K562 (cell line): ENCODE results near the gene MARCHF11. TPM values are rescaled to one million over a fixed set of nuclear protein-coding genes. Genes with fewer than 3 reads are reported as not detected.

Experiments
- ATAC-seq: fragments of 200-7000 bp; cut with Tn5 transposase; 3 replicates; pipeline ENCODE4 v1.9.1; 2020; ENCODE audit warnings: moderate library complexity
- BruUV-seq: library from RNA; stranded (reverse); fragments of 400-500 nt; replicated peaks from 2 replicates; lab custom pipeline; 2021; lab: Mats Ljungman, UMichigan
- CTCF ChIA-PET: fragments of 300-600 bp; formaldehyde crosslinking; extraction: SDS; loops from one replicate; lab custom pipeline; 2021; ENCODE audit warnings: low intra/inter-chr PET ratio; lab: Yijun Ruan, JAX
- POLR2A ChIA-PET: fragments of 300-600, 350-650 bp; sonication (Branson Sonifier 250); formaldehyde crosslinking; extraction: SDS; loops from one replicate; lab custom pipeline; 2021; ENCODE audit warnings: antibody characterized with exemption, inconsistent platforms; lab: Yijun Ruan, JAX
- DNase-seq, 4 experiments: peaks; one replicate each; pipeline versions ENCODE4 v3.0.0 to v3.0.0-alpha.2; 2011 to 2018; ENCODE audit warnings: low spot score in 3 of 4, mixed read lengths in 3 of 4; ENCODE audit errors: extremely low read depth in 1 of 4
- FAIRE-seq: peaks from 2 replicates; lab custom pipeline; 2011; peaks lifted over from hg19 to GRCh38; lab: Jason Lieb, UNC
- H2AFZ ChIP-seq: 2 replicates; pipeline ENCODE4 v1.6.0; 2011; ENCODE audit warnings: low read depth, low read length, control low read depth, inconsistent platforms
- H3K27ac ChIP-seq: fragments of 200-600 bp; 3 replicates; pipeline ENCODE4 v1.8.0; 2011; ENCODE audit warnings: low read depth, mild to moderate bottlenecking, control low read depth, inconsistent platforms, low read length, moderate library complexity, mixed read lengths; ENCODE audit errors: extremely low read depth
- H3K27me3 ChIP-seq, 2 experiments: fragments of 300-600 bp in 1 of 2; 2 replicates in 1 of 2; 3 replicates in 1 of 2; pipeline versions ENCODE4 v1.6.0 to v1.8.0; 2011; ENCODE audit warnings: inconsistent platforms in 2 of 2, low read length in 2 of 2, mild to moderate bottlenecking in 1 of 2, mixed read lengths in 1 of 2, moderate library complexity in 1 of 2; ENCODE audit not compliant: control insufficient read depth in 2 of 2, insufficient read depth in 2 of 2
- H3K36me3 ChIP-seq: fragments of 300-600 bp; 3 replicates; pipeline ENCODE4 v1.8.0; 2011; ENCODE audit warnings: mild to moderate bottlenecking, low read length, inconsistent platforms; ENCODE audit not compliant: control insufficient read depth, insufficient read depth
- H3K4me1 ChIP-seq, 2 experiments: fragments of 200-600 bp in 1 of 2; replicated peaks in 1 of 2; 2 replicates in 1 of 2; 3 replicates in 1 of 2; pipeline versions ENCODE4 v1.5.1 to v1.8.0; 2011; ENCODE audit warnings: inconsistent platforms in 2 of 2, low read length in 2 of 2, mild to moderate bottlenecking in 1 of 2, mixed read lengths in 1 of 2, moderate library complexity in 1 of 2; ENCODE audit not compliant: control insufficient read depth in 2 of 2, insufficient read depth in 2 of 2
- H3K4me2 ChIP-seq: 2 replicates; pipeline ENCODE4 v1.6.1; 2011; ENCODE audit warnings: low read length, control low read depth, inconsistent platforms, mixed read lengths; ENCODE audit not compliant: insufficient read depth
- H3K4me3 ChIP-seq: fragments of 200-600 bp; sonication (generic), shearing (Covaris generic); 2 replicates; pipeline ENCODE4 v1.5.1; 2016; ENCODE audit warnings: control low read depth, inconsistent platforms
- H3K79me2 ChIP-seq: fragments of 200-600 bp; 3 replicates; pipeline ENCODE4 v1.8.0; 2011; ENCODE audit warnings: low read length, inconsistent platforms; ENCODE audit not compliant: control insufficient read depth, insufficient read depth
- H3K9ac ChIP-seq, 2 experiments: 2 replicates each; pipeline versions ENCODE4 v1.6.0 to v1.6.1; 2011; ENCODE audit warnings: low read depth in 2 of 2, low read length in 2 of 2, control low read depth in 1 of 2, inconsistent platforms in 1 of 2, mild to moderate bottlenecking in 1 of 2, mixed read lengths in 1 of 2; ENCODE audit not compliant: insufficient read depth in 1 of 2
- H3K9me1 ChIP-seq: one replicate; pipeline ENCODE4 v1.6.0; 2011; ENCODE audit warnings: inconsistent platforms, mild to moderate bottlenecking, low read length, moderate library complexity; ENCODE audit not compliant: control insufficient read depth, insufficient read depth
- H3K9me3 ChIP-seq: replicated peaks from 2 replicates; pipeline ENCODE4 v1.5.1; 2011; ENCODE audit warnings: low read depth, low read length, inconsistent platforms; ENCODE audit not compliant: control insufficient read depth, insufficient read depth
- H4K20me1 ChIP-seq: replicated peaks from 2 replicates; pipeline ENCODE4 v1.6.1; 2011; ENCODE audit warnings: low read length, inconsistent platforms, mixed read lengths; ENCODE audit not compliant: control insufficient read depth, insufficient read depth
- CC2D1A ChIP-seq: fragments of 450-650 bp; IDR thresholded peaks from 2 replicates; pipeline ENCODE4 v1.6.1; 2017; ENCODE audit warnings: mild to moderate bottlenecking
- CREBBP ChIP-seq: IDR thresholded peaks from one replicate; pipeline ENCODE4 v1.6.1; 2012; ENCODE audit warnings: low read depth, mild to moderate bottlenecking, control low read depth, inconsistent platforms, low read length
- HDAC8 ChIP-seq: fragments of 450-650 bp; IDR thresholded peaks from 2 replicates; pipeline ENCODE4 v1.6.1; 2016; ENCODE audit warnings: mild to moderate bottlenecking, missing genetic modification characterization, moderate library complexity, missing compliant biosample characterization
- MCM3 ChIP-seq: fragments of 450-650 bp; IDR thresholded peaks from 2 replicates; pipeline ENCODE4 v1.6.1; 2016
- MEIS2 ChIP-seq: fragments of 450-650 bp; IDR thresholded peaks from 2 replicates; pipeline ENCODE4 v1.6.1; 2014; ENCODE audit warnings: mild to moderate bottlenecking; ENCODE audit not compliant: partially characterized antibody
- MXI1 ChIP-seq: IDR thresholded peaks from 2 replicates; pipeline ENCODE4 v1.6.1; 2011; ENCODE audit warnings: low read depth, mild to moderate bottlenecking, improper control_type of control experiment, low read length
- NUFIP1 ChIP-seq: fragments of 450-650 bp; IDR thresholded peaks from 2 replicates; pipeline ENCODE4 v1.6.1; 2018; ENCODE audit not compliant: partially characterized antibody
- RBM17 ChIP-seq: fragments of 200-400 bp; formaldehyde crosslinking; IDR thresholded peaks from 2 replicates; pipeline ENCODE4 v1.6.1; 2017; ENCODE audit warnings: low read depth, mild to moderate bottlenecking, low read length, borderline replicate concordance
- STAG1 ChIP-seq: sonication (generic); formaldehyde crosslinking; IDR thresholded peaks from 2 replicates; pipeline ENCODE4 v1.5.0; 2020; ENCODE audit warnings: missing genetic modification reagents, borderline replicate concordance
- WHSC1 ChIP-seq: IDR thresholded peaks from one replicate; pipeline ENCODE4 v1.6.1; 2012; ENCODE audit warnings: low read length, control low read depth, inconsistent platforms
- ZFP30 ChIP-seq: fragments of 250-450 bp; sonication (Bioruptor Pico); IDR thresholded peaks from 2 replicates; pipeline ENCODE4 v1.8.0; 2022; ENCODE audit warnings: moderate library complexity, mild to moderate bottlenecking, inconsistent platforms, borderline replicate concordance
- ZNF589 ChIP-seq: fragments of 200-800 bp; sonication (Bioruptor generic); IDR thresholded peaks from 2 replicates; pipeline ENCODE4 v1.6.1; 2016; ENCODE audit warnings: low read depth, missing genetic modification characterization, missing compliant biosample characterization
- ZSCAN32 ChIP-seq: fragments of 450-650 bp; formaldehyde crosslinking; IDR thresholded peaks from 2 replicates; pipeline ENCODE4 v1.4.0; 2020; ENCODE audit warnings: mild to moderate bottlenecking, moderate library complexity
- WGBS: fragments of 100-300 bp; shearing (Covaris generic); methylation state at CpG from one replicate; pipeline ENCODE4 v1.1.6; 2016; ENCODE audit warnings: low coverage, mixed read lengths; ENCODE audit not compliant: insufficient coverage; ENCODE audit errors: missing lambda C conversion rate; 5-methylcytosine and 5-hydroxymethylcytosine counted together
- in situ Hi-C: fragments of 300-500 bp; cut with MboI; formaldehyde crosslinking; loops from 4 replicates; pipeline ENCODE4 v1.15.0; 2018; ENCODE audit warnings: inconsistent platforms, mixed read lengths
- intact Hi-C: fragments of 100-400 bp; cut with micrococcal nuclease; formaldehyde crosslinking; loops from 2 replicates; pipeline ENCODE4 v1.14.2; 2022
- polyA plus RNA-seq, 8 experiments: library from polyadenylated mRNA; depleted of rRNA in 4 of 8; stranded (reverse) in 5 of 8; unstranded in 3 of 8; fragments of >200 nt; fragmentation: Nextera tagmentation in 2 of 8; fragmentation: Illumina TruSeq in 1 of 8; extraction: Ambion mirVana in 2 of 8; extraction: Trizol in 1 of 8; gene quantifications; 2 replicates each; pipeline versions ENCODE4 v1.2.1 to v1.2.3, GENCODE V29; 2011 to 2014; ENCODE audit warnings: inconsistent platforms in 1 of 8, missing spikeins in 1 of 8
- total RNA-seq, 7 experiments: library from RNA; depleted of rRNA in 6 of 7; stranded (reverse); fragments of >200 nt in 6 of 7; fragmentation: Illumina TruSeq in 2 of 7; extraction: Trizol in 2 of 7; gene quantifications; 2 replicates each; pipeline versions ENCODE4 v1.2.1 to v1.2.3, GENCODE V29; 2011 to 2021; ENCODE audit warnings: low replicate concordance in 1 of 7
- TF ChIP-seq, protein P1 (sequence below): fragments of 450-650 bp; IDR thresholded peaks from one replicate; pipeline ENCODE4 v1.6.1; 2018; ENCODE audit warnings: mild to moderate bottlenecking, moderate library complexity; ENCODE audit not compliant: partially characterized antibody
- TF ChIP-seq, protein P2 (sequence below): fragments of 450-650 bp; formaldehyde crosslinking; IDR thresholded peaks from 2 replicates; pipeline ENCODE4 v1.4.0; 2022; ENCODE audit warnings: mild to moderate bottlenecking, moderate library complexity
- TF ChIP-seq, protein P3 (sequence below): fragments of 250-450 bp; sonication (Bioruptor Pico); IDR thresholded peaks from 2 replicates; pipeline ENCODE4 v1.8.0; 2022; ENCODE audit warnings: moderate library complexity, mild to moderate bottlenecking, inconsistent platforms
- TF ChIP-seq, protein P4 (sequence below): sonication (generic); formaldehyde crosslinking; IDR thresholded peaks from 2 replicates; pipeline ENCODE4 v1.8.0; 2023; ENCODE audit warnings: mild to moderate bottlenecking, missing genetic modification reagents

MARCHF11 gene
- total and polyA plus RNA-seq, 9 of the 15 experiments (the other 6 are each of a cell fraction or from before 2014, with no cell fraction given), result not detected

- ChIA-PET CTCF (no interaction called here), POLR2A (no interaction called here)
- H3K9me1 ChIP-seq, result no peaks in the 10 kb centered on the region
- FAIRE-seq, result no peak
- H3K4me2 ChIP-seq, result no peak overlapping the region
- intact Hi-C loops (no loop called here), in situ Hi-C loops (no loop called here)
- DNase-seq, result no peak
- no TSS peak for BruUV-seq
- H3K79me2 ChIP-seq, result no peaks in the 10 kb centered on the region
- no peaks in the 10 kb centered on the region for H4K20me1 ChIP-seq
- no peaks in the 10 kb centered on the region for H3K36me3 ChIP-seq
- no peak overlapping the region for H3K9ac ChIP-seq
- H3K4me1 ChIP-seq, result no peaks in the 10 kb centered on the region
- H3K4me3 ChIP-seq, result no peak overlapping the region
- no peak for ATAC-seq
- no peak overlapping the region for H3K27ac ChIP-seq
- H3K9me3 ChIP-seq, result peaks cover 2% of the 10 kb centered on the region; the same call in 1 of the 2 replicates
- WGBS, result 0% methylated on average over 2 of the region's 2 CpGs
- H2AFZ ChIP-seq, result no peak overlapping the region
- no peaks in the 10 kb centered on the region for H3K27me3 ChIP-seq
- TF ChIP-seq WHSC1, result no peak
- TF ChIP-seq, protein P1, sequence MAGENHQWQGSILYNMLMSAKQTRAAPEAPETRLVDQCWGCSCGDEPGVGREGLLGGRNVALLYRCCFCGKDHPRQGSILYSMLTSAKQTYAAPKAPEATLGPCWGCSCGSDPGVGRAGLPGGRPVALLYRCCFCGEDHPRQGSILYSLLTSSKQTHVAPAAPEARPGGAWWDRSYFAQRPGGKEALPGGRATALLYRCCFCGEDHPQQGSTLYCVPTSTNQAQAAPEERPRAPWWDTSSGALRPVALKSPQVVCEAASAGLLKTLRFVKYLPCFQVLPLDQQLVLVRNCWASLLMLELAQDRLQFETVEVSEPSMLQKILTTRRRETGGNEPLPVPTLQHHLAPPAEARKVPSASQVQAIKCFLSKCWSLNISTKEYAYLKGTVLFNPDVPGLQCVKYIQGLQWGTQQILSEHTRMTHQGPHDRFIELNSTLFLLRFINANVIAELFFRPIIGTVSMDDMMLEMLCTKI, result no peak
- no peak for TF ChIP-seq NUFIP1
- TF ChIP-seq MXI1, result no peak
- no peak for TF ChIP-seq STAG1 (CRISPR knock-in tag)
- no peak for TF ChIP-seq ZNF589 (CRISPR knock-in tag)
- no peak for TF ChIP-seq CC2D1A
- TF ChIP-seq HDAC8 (tag), result no peak
- no peak for TF ChIP-seq ZFP30 (CRISPR knock-in tag)
- no peak for TF ChIP-seq MCM3
- TF ChIP-seq, protein P2, sequence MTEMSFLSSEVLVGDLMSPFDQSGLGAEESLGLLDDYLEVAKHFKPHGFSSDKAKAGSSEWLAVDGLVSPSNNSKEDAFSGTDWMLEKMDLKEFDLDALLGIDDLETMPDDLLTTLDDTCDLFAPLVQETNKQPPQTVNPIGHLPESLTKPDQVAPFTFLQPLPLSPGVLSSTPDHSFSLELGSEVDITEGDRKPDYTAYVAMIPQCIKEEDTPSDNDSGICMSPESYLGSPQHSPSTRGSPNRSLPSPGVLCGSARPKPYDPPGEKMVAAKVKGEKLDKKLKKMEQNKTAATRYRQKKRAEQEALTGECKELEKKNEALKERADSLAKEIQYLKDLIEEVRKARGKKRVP (CRISPR knock-in tag), result 0 out of 2 replicates have a peak, but pooled peaks have one; percentile 29
- 0 out of 2 replicates have a peak, but pooled peaks have one; percentile 27 for TF ChIP-seq ZSCAN32 (CRISPR knock-in tag)
- TF ChIP-seq CREBBP, result no peak
- TF ChIP-seq, protein P3, sequence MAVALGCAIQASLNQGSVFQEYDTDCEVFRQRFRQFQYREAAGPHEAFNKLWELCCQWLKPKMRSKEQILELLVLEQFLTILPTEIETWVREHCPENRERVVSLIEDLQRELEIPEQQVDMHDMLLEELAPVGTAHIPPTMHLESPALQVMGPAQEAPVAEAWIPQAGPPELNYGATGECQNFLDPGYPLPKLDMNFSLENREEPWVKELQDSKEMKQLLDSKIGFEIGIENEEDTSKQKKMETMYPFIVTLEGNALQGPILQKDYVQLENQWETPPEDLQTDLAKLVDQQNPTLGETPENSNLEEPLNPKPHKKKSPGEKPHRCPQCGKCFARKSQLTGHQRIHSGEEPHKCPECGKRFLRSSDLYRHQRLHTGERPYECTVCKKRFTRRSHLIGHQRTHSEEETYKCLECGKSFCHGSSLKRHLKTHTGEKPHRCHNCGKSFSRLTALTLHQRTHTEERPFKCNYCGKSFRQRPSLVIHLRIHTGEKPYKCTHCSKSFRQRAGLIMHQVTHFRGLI, result no peak
- no peak for TF ChIP-seq MEIS2
- TF ChIP-seq RBM17, result no peak
- TF ChIP-seq, protein P4, sequence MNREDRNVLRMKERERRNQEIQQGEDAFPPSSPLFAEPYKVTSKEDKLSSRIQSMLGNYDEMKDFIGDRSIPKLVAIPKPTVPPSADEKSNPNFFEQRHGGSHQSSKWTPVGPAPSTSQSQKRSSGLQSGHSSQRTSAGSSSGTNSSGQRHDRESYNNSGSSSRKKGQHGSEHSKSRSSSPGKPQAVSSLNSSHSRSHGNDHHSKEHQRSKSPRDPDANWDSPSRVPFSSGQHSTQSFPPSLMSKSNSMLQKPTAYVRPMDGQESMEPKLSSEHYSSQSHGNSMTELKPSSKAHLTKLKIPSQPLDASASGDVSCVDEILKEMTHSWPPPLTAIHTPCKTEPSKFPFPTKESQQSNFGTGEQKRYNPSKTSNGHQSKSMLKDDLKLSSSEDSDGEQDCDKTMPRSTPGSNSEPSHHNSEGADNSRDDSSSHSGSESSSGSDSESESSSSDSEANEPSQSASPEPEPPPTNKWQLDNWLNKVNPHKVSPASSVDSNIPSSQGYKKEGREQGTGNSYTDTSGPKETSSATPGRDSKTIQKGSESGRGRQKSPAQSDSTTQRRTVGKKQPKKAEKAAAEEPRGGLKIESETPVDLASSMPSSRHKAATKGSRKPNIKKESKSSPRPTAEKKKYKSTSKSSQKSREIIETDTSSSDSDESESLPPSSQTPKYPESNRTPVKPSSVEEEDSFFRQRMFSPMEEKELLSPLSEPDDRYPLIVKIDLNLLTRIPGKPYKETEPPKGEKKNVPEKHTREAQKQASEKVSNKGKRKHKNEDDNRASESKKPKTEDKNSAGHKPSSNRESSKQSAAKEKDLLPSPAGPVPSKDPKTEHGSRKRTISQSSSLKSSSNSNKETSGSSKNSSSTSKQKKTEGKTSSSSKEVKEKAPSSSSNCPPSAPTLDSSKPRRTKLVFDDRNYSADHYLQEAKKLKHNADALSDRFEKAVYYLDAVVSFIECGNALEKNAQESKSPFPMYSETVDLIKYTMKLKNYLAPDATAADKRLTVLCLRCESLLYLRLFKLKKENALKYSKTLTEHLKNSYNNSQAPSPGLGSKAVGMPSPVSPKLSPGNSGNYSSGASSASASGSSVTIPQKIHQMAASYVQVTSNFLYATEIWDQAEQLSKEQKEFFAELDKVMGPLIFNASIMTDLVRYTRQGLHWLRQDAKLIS (CRISPR knock-in tag), result no peak
Measured at GRCh38 chr5:16017720-16018119, 161.9 kb downstream of the MARCHF11 start.
